ENCODE data around the gene PRELID1.

DNA sequence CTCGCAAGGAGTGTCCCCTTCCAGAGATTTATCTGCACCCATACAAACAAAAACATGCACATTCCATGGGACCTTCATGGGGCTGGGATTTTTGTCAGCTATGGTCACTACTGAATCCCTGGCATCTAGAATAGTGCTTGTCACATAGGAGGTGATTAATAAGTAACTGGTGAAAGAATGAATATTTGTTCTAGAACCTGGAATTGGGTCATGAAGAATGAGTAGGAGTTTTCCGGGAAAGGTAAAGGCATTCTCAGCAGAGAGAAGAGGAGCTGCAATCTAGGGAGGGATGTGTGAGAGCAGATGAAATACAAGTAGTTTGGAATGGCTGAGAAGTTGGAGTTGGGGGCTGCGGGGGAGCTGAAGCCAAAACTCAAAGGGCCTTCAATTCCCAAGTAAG is 50.7 kb downstream of the PRELID1 start:
- TF ChIP-seq, protein P1, sequence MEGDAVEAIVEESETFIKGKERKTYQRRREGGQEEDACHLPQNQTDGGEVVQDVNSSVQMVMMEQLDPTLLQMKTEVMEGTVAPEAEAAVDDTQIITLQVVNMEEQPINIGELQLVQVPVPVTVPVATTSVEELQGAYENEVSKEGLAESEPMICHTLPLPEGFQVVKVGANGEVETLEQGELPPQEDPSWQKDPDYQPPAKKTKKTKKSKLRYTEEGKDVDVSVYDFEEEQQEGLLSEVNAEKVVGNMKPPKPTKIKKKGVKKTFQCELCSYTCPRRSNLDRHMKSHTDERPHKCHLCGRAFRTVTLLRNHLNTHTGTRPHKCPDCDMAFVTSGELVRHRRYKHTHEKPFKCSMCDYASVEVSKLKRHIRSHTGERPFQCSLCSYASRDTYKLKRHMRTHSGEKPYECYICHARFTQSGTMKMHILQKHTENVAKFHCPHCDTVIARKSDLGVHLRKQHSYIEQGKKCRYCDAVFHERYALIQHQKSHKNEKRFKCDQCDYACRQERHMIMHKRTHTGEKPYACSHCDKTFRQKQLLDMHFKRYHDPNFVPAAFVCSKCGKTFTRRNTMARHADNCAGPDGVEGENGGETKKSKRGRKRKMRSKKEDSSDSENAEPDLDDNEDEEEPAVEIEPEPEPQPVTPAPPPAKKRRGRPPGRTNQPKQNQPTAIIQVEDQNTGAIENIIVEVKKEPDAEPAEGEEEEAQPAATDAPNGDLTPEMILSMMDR (IDR thresholded peaks at IDR 0.05): no peak
- TF ChIP-seq EP300 (IDR thresholded peaks at IDR 0.05): no peak

Data from sigmoid colon (tissue), 4 donors.